Stimulated activated CD4-positive, alpha-beta T cell treated with anti-CD3 and anti-CD28 coated beads, Interleukin-4, amount 100 ng/mL, for 24 hours (primary cell): ENCODE data around the gene PAX6.

Experiments used
- DNase-seq: peaks from one replicate; pipeline ENCODE4 v3.0.0-alpha.2; 2020

PAX6 gene

GRCh38 chr11:31807799-31808667 lies 3.1 kb downstream of the PAX6 start:
- no peak for DNase-seq

- DNase-seq: no peak
Observed at GRCh38 chr11:31806928-31807798, 4.0 kb downstream of the PAX6 start.

GRCh38 chr11:31806186-31806927 lies 4.8 kb downstream of the PAX6 start:
- DNase-seq: no peak

- no peak for DNase-seq
Observed at GRCh38 chr11:31805629-31806185, 5.4 kb downstream of the PAX6 start.

- DNase-seq: no peak
Observed at GRCh38 chr11:31805037-31805628, 6.0 kb downstream of the PAX6 start.

GRCh38 chr11:31804312-31805036 lies 6.6 kb downstream of the PAX6 start:
- no peak for DNase-seq

GRCh38 chr11:31803813-31804311 lies 7.3 kb downstream of the PAX6 start:
- DNase-seq: no peak

- DNase-seq: no peak
Observed at GRCh38 chr11:31802990-31803812, 7.9 kb downstream of the PAX6 start.

GRCh38 chr11:31802609-31802989 lies 8.5 kb downstream of the PAX6 start:
- no peak for DNase-seq

GRCh38 chr11:31802000-31802551 lies 9.0 kb downstream of the PAX6 start:
- DNase-seq: no peak

GRCh38 chr11:31801298-31801702 lies 9.8 kb downstream of the PAX6 start:
- DNase-seq: no peak

GRCh38 chr11:31800398-31801265 lies 10.5 kb downstream of the PAX6 start:
- DNase-seq: no peak

GRCh38 chr11:31799435-31800397 lies 11.4 kb downstream of the PAX6 start:
- DNase-seq: no peak

- DNase-seq: no peak
Observed at GRCh38 chr11:31798554-31799434, 12.3 kb downstream of the PAX6 start.

GRCh38 chr11:31798057-31798553 lies 13.0 kb downstream of the PAX6 start:
- no peak for DNase-seq

GRCh38 chr11:31797190-31798056 lies 13.7 kb downstream of the PAX6 start:
- no peak for DNase-seq
